ENCODE measurements around the gene ZBTB20. TPM values are rescaled to one million over a fixed set of nuclear protein-coding genes. Genes with fewer than 3 reads are reported as not detected.

The ZBTB20 gene
- polyA plus RNA-seq, 3 donors, result 1.3 to 3.2 (median 2.0) TPM

DNA sequence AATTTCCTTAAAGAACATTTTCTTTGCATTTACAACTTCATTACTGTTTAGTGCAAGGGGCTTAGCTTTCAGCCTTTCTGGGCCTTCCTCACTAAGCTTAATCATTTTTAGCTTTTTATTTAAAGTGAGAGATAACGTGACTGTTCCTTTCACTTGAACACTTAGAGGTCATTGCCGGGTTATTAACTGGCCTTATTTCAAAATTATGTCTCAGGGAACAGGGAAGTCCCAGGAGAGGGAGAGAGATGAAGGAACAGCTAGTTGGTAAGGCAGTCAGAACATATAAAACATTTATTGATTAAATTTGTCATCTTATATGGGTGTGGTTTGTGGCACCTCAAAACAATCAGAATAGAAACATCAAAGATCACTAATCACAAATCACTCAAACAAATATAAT lies 584.5 kb downstream of the ZBTB20 start:
- TF ChIP-seq CTCF (IDR thresholded peaks at IDR 0.05), result no peak
- H3K4me1 ChIP-seq (ENCODE audit: control insufficient read depth in 1 of 2, insufficient read depth in 2 of 2, low read length in 2 of 2), result no peaks in the 10 kb centered on the region

DNA sequence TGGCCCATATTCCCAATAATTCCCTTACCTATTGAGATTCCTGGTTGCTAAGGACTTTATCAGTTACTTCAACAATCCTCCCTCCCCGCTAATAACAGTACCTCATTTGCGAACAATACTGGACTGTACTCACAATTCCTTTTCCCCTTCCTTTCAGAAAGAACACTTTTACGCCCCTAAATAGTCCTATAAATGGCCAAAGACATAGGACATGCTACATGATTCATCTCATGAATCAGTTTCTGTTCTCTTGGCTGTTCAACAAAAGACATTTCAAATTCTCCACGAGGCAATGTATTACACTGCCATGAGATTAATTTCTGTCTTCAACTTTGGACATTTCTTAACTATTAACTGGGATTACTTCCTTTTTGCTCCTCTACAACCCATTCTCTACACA lies 588.8 kb downstream of the ZBTB20 start:
- Histone ChIP-seq H3K4me1 (ENCODE audit: control insufficient read depth in 1 of 2, insufficient read depth in 2 of 2, low read length in 2 of 2) (no peaks in the 10 kb centered on the region), H4K20me1 (ENCODE audit: insufficient read depth, low read length) (no peaks in the 10 kb centered on the region), H3K9me3 (replicated peaks in 1 of 2; ENCODE audit: control insufficient read depth in 1 of 2, insufficient read depth in 1 of 2, low read length in 2 of 2) (no peaks in the 10 kb centered on the region), H3K9ac (ENCODE audit: insufficient read depth, low read length, poor library complexity, severe bottlenecking) (no peak overlapping the region), H3K27me3 (ENCODE audit: control insufficient read depth in 2 of 2, insufficient read depth in 2 of 2, low read length in 2 of 2) (no peaks in the 10 kb centered on the region), H2AFZ (ENCODE audit: insufficient read depth, low read depth, low read length, poor library complexity, severe bottlenecking) (no peak overlapping the region), H3K4me2 (replicated peaks; ENCODE audit: extremely low read depth, low read length, poor library complexity, severe bottlenecking) (no peak overlapping the region), H3K36me3 (replicated peaks in 1 of 2; ENCODE audit: control insufficient read depth in 1 of 2, insufficient read depth in 2 of 2, low read length in 2 of 2) (no peaks in the 10 kb centered on the region), H3K79me2 (ENCODE audit: insufficient read depth, low read length) (no peaks in the 10 kb centered on the region), H3K4me3 (replicated peaks in 1 of 3; ENCODE audit: low read depth in 2 of 3, low read length in 3 of 3) (no peak overlapping the region), H3K27ac (ENCODE audit: low read depth in 1 of 2, low read length in 2 of 2) (no peak overlapping the region)
- WGBS (ENCODE audit: insufficient coverage), result 94% methylated on average over 4 of the region's 4 CpGs
- DNase-seq, result no peak
- H3K36me3 Mint-ChIP-seq, result no peaks in the 10 kb centered on the region
- intact Hi-C loops (cut with micrococcal nuclease), result no loop called here
- no peak overlapping the region for H3K27ac Mint-ChIP-seq
- peaks cover 10% of the 10 kb centered on the region for H3K4me1 Mint-ChIP-seq
- H3K27me3 Mint-ChIP-seq (ENCODE audit: low read depth in 3 of 3), result no peaks in the 10 kb centered on the region
- peaks cover 0 to 3% (median 2%) of the 10 kb centered on the region in 7 donors for H3K9me3 Mint-ChIP-seq
- no peak overlapping the region for H3K4me3 Mint-ChIP-seq
- TF ChIP-seq CTCF (IDR thresholded peaks at IDR 0.05), result no peak

More for the DNA sequence above, 584.5 kb downstream of the ZBTB20 start:
- Histone ChIP-seq H3K27ac (ENCODE audit: low read depth in 1 of 2, low read length in 2 of 2) (no peak overlapping the region), H3K27me3 (ENCODE audit: control insufficient read depth in 2 of 2, insufficient read depth in 2 of 2, low read length in 2 of 2) (no peaks in the 10 kb centered on the region), H3K4me3 (replicated peaks in 1 of 3; ENCODE audit: low read depth in 2 of 3, low read length in 3 of 3) (no peak overlapping the region), H3K9ac (ENCODE audit: insufficient read depth, low read length, poor library complexity, severe bottlenecking) (no peak overlapping the region), H3K4me2 (replicated peaks; ENCODE audit: extremely low read depth, low read length, poor library complexity, severe bottlenecking) (no peak overlapping the region), H4K20me1 (ENCODE audit: insufficient read depth, low read length) (no peaks in the 10 kb centered on the region), H3K9me3 (replicated peaks in 1 of 2; ENCODE audit: control insufficient read depth in 1 of 2, insufficient read depth in 1 of 2, low read length in 2 of 2) (no peaks in the 10 kb centered on the region), H3K36me3 (replicated peaks in 1 of 2; ENCODE audit: control insufficient read depth in 1 of 2, insufficient read depth in 2 of 2, low read length in 2 of 2) (no peaks in the 10 kb centered on the region), H3K79me2 (ENCODE audit: insufficient read depth, low read length) (no peaks in the 10 kb centered on the region), H2AFZ (ENCODE audit: insufficient read depth, low read depth, low read length, poor library complexity, severe bottlenecking) (no peak overlapping the region)
- H3K27me3 Mint-ChIP-seq (ENCODE audit: low read depth in 3 of 3), result no peaks in the 10 kb centered on the region
- H3K27ac Mint-ChIP-seq, result no peak overlapping the region
- intact Hi-C loops (cut with micrococcal nuclease), result no loop called here
- DNase-seq, result no peak
- H3K4me1 Mint-ChIP-seq, result peaks cover 3% of the 10 kb centered on the region
- H3K36me3 Mint-ChIP-seq, result no peaks in the 10 kb centered on the region
- no peak overlapping the region for H3K4me3 Mint-ChIP-seq
- WGBS (ENCODE audit: insufficient coverage), result 100% methylated on average over 1 of the region's 2 CpGs
- peaks cover 0 to 5% (median 3%) of the 10 kb centered on the region in 7 donors for H3K9me3 Mint-ChIP-seq

Data from CD14-positive monocyte (primary cell).